Ishikawa (cell line): ENCODE measurements around the gene WFDC1.

Source experiments
- CEBPB ChIP-seq: IDR thresholded peaks from 2 replicates; pipeline ENCODE4 v1.6.1; 2012
- CREB1 ChIP-seq: IDR thresholded peaks from 2 replicates; pipeline ENCODE4 v1.6.1; 2012; ENCODE audit warnings: low read depth
- EGR1 ChIP-seq: IDR thresholded peaks from 2 replicates; pipeline ENCODE4 v1.6.1; 2012
- EP300 ChIP-seq: IDR thresholded peaks from 2 replicates; pipeline ENCODE4 v1.6.1; 2012; ENCODE audit warnings: borderline replicate concordance
- FOXM1 ChIP-seq: IDR thresholded peaks from 2 replicates; pipeline ENCODE4 v1.6.1; 2012; ENCODE audit warnings: low read depth, borderline replicate concordance
- MAX ChIP-seq: IDR thresholded peaks from 2 replicates; pipeline ENCODE4 v1.6.1; 2012
- NFIC ChIP-seq: IDR thresholded peaks from 2 replicates; pipeline ENCODE4 v1.6.1; 2012
- REST ChIP-seq: IDR thresholded peaks from 2 replicates; pipeline ENCODE4 v1.6.1; 2012; ENCODE audit warnings: low read depth, mild to moderate bottlenecking
- TAF1 ChIP-seq: IDR thresholded peaks from 2 replicates; pipeline ENCODE4 v1.6.1; 2012; ENCODE audit warnings: low read depth, mild to moderate bottlenecking
- TCF12 ChIP-seq: IDR thresholded peaks from 2 replicates; pipeline ENCODE4 v1.6.1; 2012; ENCODE audit warnings: low read depth
- TEAD4 ChIP-seq: IDR thresholded peaks from 2 replicates; pipeline ENCODE4 v1.6.1; 2012
- USF1 ChIP-seq: IDR thresholded peaks from 2 replicates; pipeline ENCODE4 v1.6.1; 2012
- YY1 ChIP-seq: IDR thresholded peaks from 2 replicates; pipeline ENCODE4 v1.6.1; 2012; ENCODE audit warnings: low read depth
- ZBTB7A ChIP-seq: IDR thresholded peaks from 2 replicates; pipeline ENCODE4 v1.6.1; 2012; ENCODE audit warnings: low read depth

- TF ChIP-seq MAX (no peak), CREB1 (no peak), TAF1 (no peak), CEBPB (no peak), YY1 (no peak), USF1 (no peak), FOXM1 (no peak), REST (no peak), EP300 (no peak), NFIC (no peak), TCF12 (no peak), ZBTB7A (no peak), EGR1 (no peak), TEAD4 (no peak)
Measured at GRCh38 chr16:84258266-84258665, 36.4 kb upstream of the WFDC1 start.
